ENCODE measurements around the gene C19orf12. TPM values are rescaled to one million over a fixed set of nuclear protein-coding genes. Genes with fewer than 3 reads are reported as not detected.
"Not testable (repeated sequence)": the region's sequence is repeated elsewhere in the genome, so short reads cannot be mapped to it uniquely, and the experiment has no call there.

Gene C19orf12
- total and polyA plus RNA-seq, 7 experiments from 2014 or later = 17.6 to 51.5 (median 23.3) TPM

DNA sequence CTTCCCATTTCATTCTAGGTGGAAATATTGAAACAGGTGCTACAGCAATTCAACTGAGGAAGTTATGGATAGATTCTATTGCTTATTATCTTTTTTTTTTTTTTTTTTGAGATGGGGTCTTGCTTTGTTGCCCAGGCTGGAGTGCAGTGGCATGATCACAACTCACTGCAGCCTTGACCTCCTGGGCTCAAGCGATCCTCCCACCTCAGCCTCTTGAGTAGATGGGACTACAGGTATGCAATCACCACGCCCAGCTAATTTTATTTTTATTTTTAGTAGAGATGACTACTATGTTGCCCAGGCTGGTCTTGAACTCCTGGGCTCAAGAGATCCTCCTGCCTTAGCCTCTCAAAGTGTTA, 5.6 kb downstream of the C19orf12 start:
- H3K36me3 ChIP-seq (ENCODE audit: control insufficient read depth in 2 of 3, insufficient read depth in 3 of 3, low read length in 3 of 3) = peaks cover 0 to 41% (median 9%) of the 10 kb centered on the region in 3 experiments
- H3K9me3 Mint-ChIP-seq; intact Hi-C loops (cut with micrococcal nuclease); DNase-seq; H3K27me3 Mint-ChIP-seq; ATAC-seq; H3K27me3 ChIP-seq (ENCODE audit: control insufficient read depth in 2 of 2, insufficient read depth in 2 of 2, low read length in 2 of 2); H3K4me3 ChIP-seq (ENCODE audit: low read length); H3K9me3 ChIP-seq (ENCODE audit: control insufficient read depth in 2 of 3, low read length in 3 of 3): not testable (repeated sequence)
- H3K27ac ChIP-seq (ENCODE audit: low read depth, low read length) = peak overlapping the region; percentile 73
- peaks cover 40 to 54% of the 10 kb centered on the region in 2 donors for H3K4me1 ChIP-seq (ENCODE audit: control insufficient read depth in 2 of 2, insufficient read depth in 2 of 2, low read length in 2 of 2)
- Mint-ChIP-seq H3K27ac (peak overlapping the region; percentile 41 to 99 (median 92)), H3K4me1 (peaks cover 43 to 79% (median 69%) of the 10 kb centered on the region in 7 donors), H3K4me3 (peak overlapping the region in 4 of 10 donors; percentile 19 to 72 (median 52)), H3K36me3 (peaks cover 0 to 30% (median 7%) of the 10 kb centered on the region in 5 donors)
- CTCF ChIA-PET = interaction anchor here (1.7 kb wide), 1 partner anchor 16 kb away, joined by 5 read pairs; no protein-coding TSS in a partner anchor
- POLR2A ChIA-PET = interaction anchor here (8.3 to 9.1 kb wide), 2 partner anchors 17 to 101 kb away, joined by 131 to 198 read pairs; partner anchors contain the start of gene POP4

DNA sequence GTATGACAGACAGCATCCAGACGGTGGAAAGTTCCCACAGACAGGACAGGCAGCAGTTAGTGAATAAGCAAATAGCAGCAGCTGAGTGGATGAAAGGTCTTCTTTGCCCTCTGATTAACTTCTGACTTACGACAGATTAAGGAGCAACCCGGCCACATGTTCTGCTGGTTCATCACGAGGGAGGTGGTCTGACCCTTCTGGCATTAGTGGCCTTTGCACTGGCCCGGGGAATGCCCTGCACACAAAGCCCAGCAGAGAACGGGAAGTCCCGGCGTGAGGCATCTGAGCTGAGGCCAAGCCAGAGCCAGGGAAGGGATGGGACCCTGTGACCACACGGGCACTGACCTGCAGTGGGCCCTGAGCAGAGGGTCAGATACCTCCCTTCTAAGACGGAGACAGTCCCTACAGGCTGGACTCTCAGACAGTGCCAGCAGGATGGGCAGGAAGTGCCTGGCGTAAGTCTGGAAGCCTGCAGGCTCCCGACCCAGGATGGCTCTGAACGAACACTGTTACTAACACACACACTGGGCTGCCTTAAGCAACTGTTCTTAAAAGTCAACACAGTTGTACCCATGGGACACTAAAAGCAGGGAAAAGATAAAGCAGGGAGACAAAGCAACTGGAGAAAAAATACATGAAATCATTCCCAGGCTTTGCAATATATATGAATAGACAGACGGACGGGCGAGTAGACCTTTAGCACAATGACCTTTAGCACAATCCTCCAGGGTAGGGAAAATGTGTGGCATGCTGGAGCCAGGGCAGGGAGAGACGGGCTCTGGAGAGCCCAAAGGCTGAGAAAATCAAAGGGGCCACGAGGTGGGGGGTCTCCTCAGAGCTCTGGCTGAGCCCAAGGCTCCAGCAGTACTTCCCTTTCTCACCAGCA, 6.3 kb downstream of the C19orf12 start:
- DNase-seq = no peak
- CTCF ChIA-PET = interaction anchor here (0.8 to 1.7 kb wide), 3 partner anchors 8 to 98 kb away, joined by 4 to 5 read pairs (median 5); no protein-coding TSS in a partner anchor

DNA sequence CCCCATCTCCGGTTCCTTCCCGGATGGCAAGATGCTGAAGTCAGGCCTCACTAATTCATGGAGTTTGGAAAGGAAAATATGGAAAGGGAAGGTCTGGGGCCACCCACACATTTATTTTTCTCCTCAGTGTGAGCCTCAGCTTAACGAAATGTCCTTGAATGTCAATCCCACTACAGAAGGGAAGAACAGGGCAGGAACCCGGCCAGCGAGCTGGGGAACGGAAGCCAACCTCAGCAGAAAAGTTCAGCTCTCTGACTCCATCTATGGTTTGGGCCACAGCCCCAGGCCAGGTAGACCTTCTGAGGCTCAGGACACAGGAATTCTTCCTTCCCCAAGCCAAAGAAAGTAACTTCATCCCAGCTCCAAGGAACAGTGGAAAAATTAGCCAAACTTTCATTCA, 8.4 kb downstream of the C19orf12 start:
- no peak for ATAC-seq
- no peak overlapping the region for H3K4me3 Mint-ChIP-seq
- H3K27me3 Mint-ChIP-seq = no peaks in the 10 kb centered on the region
- H3K36me3 Mint-ChIP-seq = peaks cover 0 to 35% (median 7%) of the 10 kb centered on the region in 5 donors
- intact Hi-C loops (cut with micrococcal nuclease) = no loop called here
- ChIA-PET POLR2A (interaction anchor here (0.8 to 1.5 kb wide), 3 partner anchors 10 to 101 kb away, joined by 3 read pairs; partner anchors contain the start of gene POP4), CTCF (interaction anchor here (0.5 to 1.7 kb wide), 3 partner anchors 10 to 76 kb away, joined by 3 to 6 read pairs (median 4); no protein-coding TSS in a partner anchor)
- peaks cover 13 to 28% of the 10 kb centered on the region in 2 donors for H3K4me1 ChIP-seq (ENCODE audit: control insufficient read depth in 2 of 2, insufficient read depth in 2 of 2, low read length in 2 of 2)
- H3K9me3 ChIP-seq (ENCODE audit: control insufficient read depth in 2 of 3, low read length in 3 of 3) = no peaks in the 10 kb centered on the region
- no peak for DNase-seq
- peaks cover 0 to 1% (median 0%) of the 10 kb centered on the region in 11 donors for H3K9me3 Mint-ChIP-seq
- peak overlapping the region in 1 of 9 donors; percentile 51 for H3K27ac Mint-ChIP-seq
- H3K36me3 ChIP-seq (ENCODE audit: control insufficient read depth in 2 of 3, insufficient read depth in 3 of 3, low read length in 3 of 3) = peaks cover 4 to 62% (median 9%) of the 10 kb centered on the region in 3 experiments
- H3K4me1 Mint-ChIP-seq = peaks cover 20 to 59% (median 41%) of the 10 kb centered on the region in 7 donors
- no peaks in the 10 kb centered on the region for H3K27me3 ChIP-seq (ENCODE audit: control insufficient read depth in 2 of 2, insufficient read depth in 2 of 2, low read length in 2 of 2)
- no peak overlapping the region for H3K4me3 ChIP-seq (ENCODE audit: low read length)
- H3K27ac ChIP-seq (ENCODE audit: low read depth, low read length) = no peak overlapping the region

More for the DNA sequence above, 6.3 kb downstream of the C19orf12 start:
- H3K27ac ChIP-seq (ENCODE audit: low read depth, low read length) = peak overlapping the region; percentile 73
- peaks cover 37 to 79% (median 63%) of the 10 kb centered on the region in 7 donors for H3K4me1 Mint-ChIP-seq
- H3K4me1 ChIP-seq (ENCODE audit: control insufficient read depth in 2 of 2, insufficient read depth in 2 of 2, low read length in 2 of 2) = peaks cover 35 to 50% of the 10 kb centered on the region in 2 donors
- H3K36me3 Mint-ChIP-seq = peaks cover 0 to 31% (median 7%) of the 10 kb centered on the region in 5 donors
- no peaks in the 10 kb centered on the region for H3K27me3 ChIP-seq (ENCODE audit: control insufficient read depth in 2 of 2, insufficient read depth in 2 of 2, low read length in 2 of 2)
- peaks cover 0 to 1% (median 0%) of the 10 kb centered on the region in 11 donors for H3K9me3 Mint-ChIP-seq
- no peaks in the 10 kb centered on the region for H3K9me3 ChIP-seq (ENCODE audit: control insufficient read depth in 2 of 3, low read length in 3 of 3)
- peaks cover 0 to 46% (median 9%) of the 10 kb centered on the region in 3 experiments for H3K36me3 ChIP-seq (ENCODE audit: control insufficient read depth in 2 of 3, insufficient read depth in 3 of 3, low read length in 3 of 3)
- intact Hi-C loops (cut with micrococcal nuclease) = no loop called here
- no peaks in the 10 kb centered on the region for H3K27me3 Mint-ChIP-seq
- peak overlapping the region; percentile 41 to 94 (median 84) for H3K27ac Mint-ChIP-seq
- ATAC-seq = no peak
- POLR2A ChIA-PET = interaction anchor here (8.3 kb wide), 1 partner anchor 100 kb away, joined by 198 read pairs; the partner anchor contains the start of gene POP4
- no peak overlapping the region for H3K4me3 ChIP-seq (ENCODE audit: low read length)
- peak overlapping the region in 6 of 10 donors; percentile 8 to 56 (median 42) for H3K4me3 Mint-ChIP-seq

DNA sequence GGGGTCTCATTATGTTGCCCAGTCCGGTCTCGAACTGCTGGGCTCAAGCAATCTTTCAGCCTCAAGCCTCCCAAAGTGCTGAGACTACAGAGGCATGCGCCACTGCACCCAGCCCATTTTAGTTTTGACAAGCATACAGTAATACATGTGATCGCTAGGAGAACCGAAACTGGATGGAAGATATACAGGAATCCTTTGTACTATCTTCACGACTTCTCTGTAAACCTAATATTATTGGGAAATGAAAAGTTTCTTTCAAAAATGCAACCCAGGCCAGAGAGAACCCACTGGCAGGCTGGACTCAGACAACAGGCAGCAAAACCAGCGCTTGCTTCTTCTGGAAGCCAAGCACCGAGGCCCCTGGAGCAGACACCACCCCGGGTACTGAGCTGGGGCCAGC, 9.4 kb downstream of the C19orf12 start:
- Histone ChIP-seq H3K4me3 (ENCODE audit: low read length) (no peak overlapping the region), H3K27me3 (ENCODE audit: control insufficient read depth in 2 of 2, insufficient read depth in 2 of 2, low read length in 2 of 2) (no peaks in the 10 kb centered on the region), H3K9me3 (ENCODE audit: control insufficient read depth in 2 of 3, low read length in 3 of 3) (no peaks in the 10 kb centered on the region), H3K27ac (ENCODE audit: low read depth, low read length) (no peak overlapping the region), H3K4me1 (ENCODE audit: control insufficient read depth in 2 of 2, insufficient read depth in 2 of 2, low read length in 2 of 2) (peaks cover 6 to 19% of the 10 kb centered on the region in 2 donors), H3K36me3 (ENCODE audit: control insufficient read depth in 2 of 3, insufficient read depth in 3 of 3, low read length in 3 of 3) (peaks cover 7 to 64% (median 9%) of the 10 kb centered on the region in 3 experiments)
- H3K27me3 Mint-ChIP-seq = no peaks in the 10 kb centered on the region
- DNase-seq = no peak
- CTCF ChIA-PET = interaction anchor here (1.7 kb wide), 1 partner anchor 11 kb away, joined by 6 read pairs; no protein-coding TSS in a partner anchor
- H3K4me1 Mint-ChIP-seq = peaks cover 15 to 55% (median 32%) of the 10 kb centered on the region in 7 donors
- POLR2A ChIA-PET = interaction anchor here (1.4 to 1.5 kb wide), 2 partner anchors 11 to 100 kb away, joined by 3 read pairs; partner anchors contain the start of gene POP4
- peak overlapping the region in 1 of 10 donors; percentile 7 for H3K4me3 Mint-ChIP-seq
- intact Hi-C loops (cut with micrococcal nuclease) = loop anchor here in 1 of 2 donors (1.0 kb wide), 1 partner anchor 8 kb away; no protein-coding TSS in a partner anchor
- peaks cover 0 to 1% (median 0%) of the 10 kb centered on the region in 11 donors for H3K9me3 Mint-ChIP-seq
- H3K27ac Mint-ChIP-seq = peak overlapping the region in 5 of 9 donors; percentile 38 to 68 (median 55)
- no peak for ATAC-seq
- H3K36me3 Mint-ChIP-seq = peaks cover 0 to 35% (median 7%) of the 10 kb centered on the region in 5 donors

DNA sequence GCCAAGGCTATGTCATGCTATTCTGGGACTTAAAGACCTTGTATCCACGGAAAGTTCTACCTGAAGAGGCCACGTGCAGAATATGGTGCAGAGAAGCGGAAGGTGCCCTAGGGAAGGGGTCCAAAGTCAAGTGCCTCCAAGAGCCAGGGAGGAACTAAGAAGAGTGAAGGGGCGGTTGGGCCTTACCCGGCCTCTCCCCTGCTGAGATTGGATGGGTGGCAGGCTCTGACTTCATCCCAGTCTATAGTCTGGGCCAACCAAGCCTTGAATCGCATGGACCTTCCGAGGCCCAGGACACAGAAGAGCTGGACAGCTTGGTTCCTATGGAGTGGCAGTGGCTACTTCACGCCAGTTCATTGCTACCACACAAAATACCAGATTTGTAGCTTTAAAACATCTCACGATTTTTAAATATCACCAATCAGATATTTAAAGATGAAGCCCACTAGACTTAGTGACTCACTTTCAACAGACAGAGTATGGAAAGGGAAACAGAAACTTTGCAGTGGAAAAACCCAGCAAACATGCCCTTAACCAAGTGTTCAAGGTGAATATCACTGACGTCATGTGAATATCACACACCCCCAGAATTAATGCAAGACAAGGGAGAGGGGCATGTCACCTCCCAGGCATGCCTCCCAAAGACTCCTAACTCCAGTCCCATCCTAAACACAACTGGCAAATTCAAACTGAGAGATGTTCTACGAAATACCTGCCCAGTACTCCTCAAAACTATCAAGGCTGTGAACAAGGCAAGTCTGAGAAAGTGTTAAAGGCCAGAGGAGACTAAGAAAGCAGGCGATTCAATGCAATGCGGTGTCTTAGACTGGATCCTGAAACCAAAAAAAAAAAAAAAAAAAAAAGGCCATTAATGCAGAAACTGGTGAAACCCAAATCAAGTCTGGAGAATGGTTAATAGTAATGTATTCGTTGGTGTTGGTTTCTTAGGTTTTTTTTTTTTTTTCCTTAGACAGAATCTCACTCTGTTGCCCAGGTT, 10.2 kb downstream of the C19orf12 start:
- H3K9me3 Mint-ChIP-seq = peaks cover 0 to 1% (median 0%) of the 10 kb centered on the region in 11 donors
- DNase-seq (no peak), ATAC-seq (no peak)
- ChIA-PET POLR2A (interaction anchor here (1.1 to 1.3 kb wide), 2 partner anchors 11 to 99 kb away, joined by 3 read pairs; partner anchors contain the start of gene POP4), CTCF (interaction anchor here (1.0 to 1.7 kb wide), 3 partner anchors 11 to 94 kb away, joined by 3 to 6 read pairs (median 4); no protein-coding TSS in a partner anchor)
- Histone ChIP-seq H3K4me1 (ENCODE audit: control insufficient read depth in 2 of 2, insufficient read depth in 2 of 2, low read length in 2 of 2) (peaks cover 0 to 10% of the 10 kb centered on the region in 2 donors), H3K4me3 (ENCODE audit: low read length) (no peak overlapping the region), H3K36me3 (ENCODE audit: control insufficient read depth in 2 of 3, insufficient read depth in 3 of 3, low read length in 3 of 3) (peaks cover 7 to 64% (median 9%) of the 10 kb centered on the region in 3 experiments), H3K27ac (ENCODE audit: low read depth, low read length) (no peak overlapping the region), H3K27me3 (ENCODE audit: control insufficient read depth in 2 of 2, insufficient read depth in 2 of 2, low read length in 2 of 2) (no peaks in the 10 kb centered on the region), H3K9me3 (ENCODE audit: control insufficient read depth in 2 of 3, low read length in 3 of 3) (no peaks in the 10 kb centered on the region)
- H3K4me3 Mint-ChIP-seq = peak overlapping the region in 1 of 10 donors; percentile 79
- H3K27me3 Mint-ChIP-seq = no peaks in the 10 kb centered on the region
- peaks cover 6 to 47% (median 24%) of the 10 kb centered on the region in 7 donors for H3K4me1 Mint-ChIP-seq
- H3K36me3 Mint-ChIP-seq = peaks cover 0 to 35% (median 7%) of the 10 kb centered on the region in 5 donors
- intact Hi-C loops (cut with micrococcal nuclease) = loop anchor here in 1 of 2 donors (1.0 kb wide), 1 partner anchor 8 kb away; no protein-coding TSS in a partner anchor
- H3K27ac Mint-ChIP-seq = peak overlapping the region; percentile 42 to 93 (median 75)
